Skeletal muscle satellite cell (primary cell): ENCODE data around the gene RTN4R.

Source experiments
- H3K27me3 ChIP-seq: 2 replicates; pipeline ENCODE4 v1.7.0; 2013; ENCODE audit warnings: low read length; ENCODE audit not compliant: control insufficient read depth, insufficient read depth
- H3K36me3 ChIP-seq: 2 replicates; pipeline ENCODE4 v1.7.0; 2013; ENCODE audit warnings: mild to moderate bottlenecking, control low read depth, low read length; ENCODE audit not compliant: insufficient read depth
- H3K4me1 ChIP-seq: 2 replicates; pipeline ENCODE4 v1.7.0; 2013; ENCODE audit warnings: low read length; ENCODE audit not compliant: control insufficient read depth, insufficient read depth
- H3K4me2 ChIP-seq: 2 replicates; pipeline ENCODE4 v1.7.0; 2013; ENCODE audit warnings: mild to moderate bottlenecking, low read length
- H3K4me3 ChIP-seq: 2 replicates; pipeline ENCODE4 v1.7.0; 2013; ENCODE audit warnings: low read length
- H3K9ac ChIP-seq: 2 replicates; pipeline ENCODE4 v1.7.0; 2013; ENCODE audit warnings: mild to moderate bottlenecking, low read depth, low read length, moderate library complexity
- H3K9me3 ChIP-seq: replicated peaks from 2 replicates; pipeline ENCODE4 v1.7.0; 2013; ENCODE audit warnings: mild to moderate bottlenecking, control low read depth, low read length

Gene RTN4R

DNA sequence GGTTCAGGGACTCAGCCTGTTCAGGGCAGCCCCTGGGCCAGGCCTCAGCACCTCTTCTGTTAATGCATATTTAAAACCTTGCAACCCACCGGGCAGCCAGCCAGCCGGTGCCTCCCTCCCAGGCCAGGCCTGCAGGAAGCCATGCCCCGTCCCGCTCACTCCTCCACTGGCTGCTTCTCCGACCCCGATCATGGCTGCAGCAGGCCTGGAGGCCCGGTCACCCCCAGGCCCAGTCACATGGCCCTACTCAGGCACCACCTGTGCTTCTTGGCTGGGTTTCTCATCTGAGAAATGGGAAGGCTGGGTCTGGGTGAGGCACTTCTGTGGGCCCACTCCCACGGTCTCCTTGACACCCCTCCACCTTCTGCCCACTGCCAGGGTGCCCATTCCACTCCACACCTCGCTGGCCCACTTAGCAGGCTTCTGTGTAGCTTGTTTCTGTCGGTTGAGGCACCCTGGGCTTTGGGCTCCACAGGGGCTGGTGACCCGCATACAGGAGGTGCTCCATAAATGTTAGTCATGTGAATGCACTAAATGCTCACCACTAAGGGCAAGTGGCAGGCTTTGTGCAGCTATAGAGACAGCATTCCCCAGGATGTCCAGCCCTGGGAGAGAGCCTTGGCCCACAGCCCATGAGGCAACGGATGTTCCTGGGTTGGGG lies 11.4 kb downstream of the RTN4R start:
- H3K4me2 ChIP-seq = no peak overlapping the region
- H3K4me3 ChIP-seq = no peak overlapping the region
- no peaks in the 10 kb centered on the region for H3K4me1 ChIP-seq
- H3K9me3 ChIP-seq = no peaks in the 10 kb centered on the region
- peaks cover 11% of the 10 kb centered on the region for H3K27me3 ChIP-seq
- no peaks in the 10 kb centered on the region for H3K36me3 ChIP-seq
- no peak overlapping the region for H3K9ac ChIP-seq

DNA sequence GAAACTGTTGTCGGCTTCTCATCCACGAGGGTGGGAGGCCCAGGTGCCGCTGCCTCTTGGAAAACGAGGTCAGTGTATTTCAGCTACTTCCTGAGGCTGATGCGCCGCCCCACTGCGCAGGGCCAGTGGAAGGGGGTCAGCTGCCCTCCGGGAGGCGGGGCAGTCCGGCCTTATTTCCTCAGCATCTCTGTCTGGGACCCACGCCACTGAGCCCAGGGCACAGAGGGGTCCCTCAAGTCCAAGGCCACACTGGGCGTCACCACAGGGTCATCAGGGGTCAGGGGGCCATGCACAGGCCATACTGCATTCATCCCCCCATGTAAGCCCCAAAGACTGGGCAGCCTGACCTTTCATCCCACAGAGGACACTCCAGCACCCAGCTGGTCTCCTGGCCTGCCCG lies 12.1 kb downstream of the RTN4R start:
- Histone ChIP-seq H3K27me3 (peaks cover 12% of the 10 kb centered on the region), H3K9ac (no peak overlapping the region), H3K4me3 (no peak overlapping the region), H3K4me2 (no peak overlapping the region), H3K9me3 (no peaks in the 10 kb centered on the region), H3K4me1 (no peaks in the 10 kb centered on the region), H3K36me3 (no peaks in the 10 kb centered on the region)

DNA sequence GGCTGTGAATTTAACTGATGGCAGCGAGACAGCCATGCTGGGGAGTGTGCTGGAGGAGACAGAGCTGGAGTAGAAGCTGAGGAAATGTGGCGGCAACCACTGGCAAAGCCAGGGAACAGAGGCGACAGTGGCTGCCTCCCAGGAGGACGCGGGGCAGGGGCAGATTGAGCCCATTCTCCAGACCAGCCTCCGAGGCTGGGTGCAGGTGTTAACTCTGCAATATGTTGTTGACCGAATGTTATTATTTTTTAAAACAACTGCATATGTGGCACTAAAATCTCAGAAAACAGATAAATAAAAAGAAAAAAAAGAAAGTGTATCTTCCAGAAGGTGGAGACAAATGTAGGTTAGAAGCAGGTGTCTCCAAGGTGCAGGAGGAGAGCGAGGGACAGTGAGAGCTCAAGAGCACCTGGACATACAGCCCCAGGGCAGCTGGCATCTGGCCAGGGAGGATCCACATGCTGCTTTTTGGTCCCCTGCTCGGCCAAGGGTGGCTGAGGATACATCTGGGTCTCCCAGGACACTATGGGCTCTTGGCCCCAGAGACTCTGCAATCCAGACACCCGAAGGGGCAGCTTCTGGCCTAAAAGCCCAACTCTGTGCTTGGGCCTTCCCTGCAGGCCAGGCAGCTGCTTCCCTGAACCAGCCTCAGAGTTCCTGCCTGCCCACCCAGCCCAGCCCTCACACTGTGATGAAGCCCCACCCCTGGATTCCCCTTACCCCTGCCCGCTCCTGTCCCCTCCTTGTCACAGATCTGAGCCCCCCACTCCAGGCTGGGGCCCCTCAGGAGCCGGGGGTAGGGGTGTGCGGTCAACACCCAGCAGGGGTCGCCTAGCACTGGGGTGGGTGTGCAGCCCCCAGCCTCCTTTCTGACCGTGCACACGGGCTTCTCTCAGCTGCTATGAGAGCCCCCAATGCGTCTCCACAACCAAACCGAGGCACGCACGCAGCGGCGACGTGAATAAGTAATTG lies 12.9 kb downstream of the RTN4R start:
- no peaks in the 10 kb centered on the region for H3K36me3 ChIP-seq
- no peaks in the 10 kb centered on the region for H3K9me3 ChIP-seq
- H3K4me2 ChIP-seq = no peak overlapping the region
- H3K9ac ChIP-seq = no peak overlapping the region
- no peak overlapping the region for H3K4me3 ChIP-seq
- H3K27me3 ChIP-seq = peaks cover 19% of the 10 kb centered on the region
- no peaks in the 10 kb centered on the region for H3K4me1 ChIP-seq

DNA sequence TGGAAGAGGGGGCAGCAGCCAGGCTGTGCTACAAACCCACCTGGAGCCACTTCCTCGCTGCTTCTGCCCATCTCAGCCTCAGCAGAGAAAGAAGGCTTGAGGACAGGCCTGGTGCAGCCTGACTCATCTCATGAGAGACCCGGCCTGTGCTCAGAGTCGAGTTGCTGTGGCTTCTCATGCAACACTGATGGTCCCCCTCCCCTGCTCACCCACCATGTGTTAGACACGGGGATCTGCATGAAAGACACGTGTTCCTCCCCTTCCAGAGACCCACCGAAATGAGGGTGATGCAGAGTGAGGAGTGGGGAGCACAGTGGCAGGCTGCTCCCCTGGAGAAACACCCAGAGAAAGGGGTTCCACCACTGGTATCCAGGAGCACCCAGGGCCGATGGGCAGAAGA lies 15.0 kb downstream of the RTN4R start:
- H3K4me3 ChIP-seq = no peak overlapping the region
- peaks cover 36% of the 10 kb centered on the region for H3K27me3 ChIP-seq
- no peak overlapping the region for H3K9ac ChIP-seq
- no peaks in the 10 kb centered on the region for H3K9me3 ChIP-seq
- no peak overlapping the region for H3K4me2 ChIP-seq
- H3K36me3 ChIP-seq = no peaks in the 10 kb centered on the region
- H3K4me1 ChIP-seq = peaks cover 6% of the 10 kb centered on the region

DNA sequence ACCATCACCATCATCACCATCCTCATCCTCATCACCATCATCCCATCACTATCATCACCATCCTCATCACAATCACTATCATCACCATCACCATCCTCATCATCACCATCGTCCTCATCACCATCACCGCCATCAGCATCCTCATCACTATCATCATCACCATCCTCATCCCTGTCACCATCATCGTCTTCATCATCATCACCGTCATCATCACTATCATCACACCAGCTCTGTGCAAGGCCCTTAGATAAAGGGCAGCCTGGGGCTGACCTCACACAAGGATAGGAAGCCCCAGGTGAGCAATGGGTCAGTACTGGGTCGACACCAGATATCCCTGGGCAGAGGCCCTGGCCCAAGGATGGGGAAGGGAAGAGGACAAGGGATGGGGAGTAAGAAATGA lies 16.1 kb downstream of the RTN4R start:
- Histone ChIP-seq H3K9me3 (no peaks in the 10 kb centered on the region), H3K4me2 (no peak overlapping the region), H3K36me3 (no peaks in the 10 kb centered on the region), H3K4me3 (no peak overlapping the region), H3K9ac (no peak overlapping the region), H3K27me3 (peaks cover 36% of the 10 kb centered on the region), H3K4me1 (peaks cover 7% of the 10 kb centered on the region)

DNA sequence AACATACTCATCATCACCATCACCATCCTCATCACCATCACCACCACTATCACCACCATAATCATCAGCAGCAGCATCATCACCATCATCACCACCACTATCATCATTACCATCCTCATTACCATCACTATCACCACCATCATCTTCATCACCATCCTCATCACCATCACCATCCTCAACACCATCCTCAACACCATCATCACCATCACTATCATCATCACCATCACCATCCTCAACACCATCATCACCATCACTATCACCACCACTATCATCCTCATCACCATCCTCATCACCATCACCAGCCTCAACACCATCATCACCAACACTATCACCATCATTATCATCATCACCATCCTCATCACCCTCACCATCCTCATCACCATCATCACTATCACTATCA lies 16.6 kb downstream of the RTN4R start:
- H3K27me3 ChIP-seq = peaks cover 36% of the 10 kb centered on the region
- H3K9ac ChIP-seq = no peak overlapping the region
- H3K4me3 ChIP-seq = no peak overlapping the region
- H3K9me3 ChIP-seq = no peaks in the 10 kb centered on the region
- no peaks in the 10 kb centered on the region for H3K36me3 ChIP-seq
- H3K4me2 ChIP-seq = no peak overlapping the region
- peaks cover 12% of the 10 kb centered on the region for H3K4me1 ChIP-seq

DNA sequence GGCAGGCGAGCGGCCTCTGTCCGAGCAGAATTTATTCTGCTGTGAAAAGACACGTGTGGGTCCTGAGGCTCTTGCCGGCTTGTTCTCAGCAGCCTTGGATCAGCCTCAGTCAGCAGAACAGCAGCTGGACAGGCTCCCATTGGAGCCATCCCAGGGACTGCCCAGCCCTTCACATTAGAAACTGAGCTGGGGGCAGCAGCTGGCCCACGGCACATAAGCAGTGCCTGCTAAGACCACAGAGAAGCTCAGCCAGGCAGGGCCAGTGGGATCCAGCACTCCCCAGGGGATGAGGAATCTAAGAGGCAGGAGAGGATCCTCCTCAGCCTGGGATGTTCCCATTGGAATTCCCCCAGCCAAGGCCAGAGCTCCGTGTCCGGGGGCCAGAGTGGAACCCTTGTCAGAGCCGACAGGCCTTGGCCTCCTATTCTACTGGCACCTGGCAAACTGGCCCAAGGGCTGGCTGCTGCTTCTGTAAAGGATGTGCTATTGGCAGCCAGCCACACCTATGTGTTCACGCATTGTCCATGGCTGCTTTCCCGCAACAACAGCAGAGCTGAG lies 18.2 kb downstream of the RTN4R start:
- H3K36me3 ChIP-seq = no peaks in the 10 kb centered on the region
- no peak overlapping the region for H3K9ac ChIP-seq
- H3K9me3 ChIP-seq = no peaks in the 10 kb centered on the region
- H3K4me3 ChIP-seq = no peak overlapping the region
- H3K4me2 ChIP-seq = no peak overlapping the region
- peaks cover 36% of the 10 kb centered on the region for H3K27me3 ChIP-seq
- H3K4me1 ChIP-seq = peaks cover 13% of the 10 kb centered on the region

DNA sequence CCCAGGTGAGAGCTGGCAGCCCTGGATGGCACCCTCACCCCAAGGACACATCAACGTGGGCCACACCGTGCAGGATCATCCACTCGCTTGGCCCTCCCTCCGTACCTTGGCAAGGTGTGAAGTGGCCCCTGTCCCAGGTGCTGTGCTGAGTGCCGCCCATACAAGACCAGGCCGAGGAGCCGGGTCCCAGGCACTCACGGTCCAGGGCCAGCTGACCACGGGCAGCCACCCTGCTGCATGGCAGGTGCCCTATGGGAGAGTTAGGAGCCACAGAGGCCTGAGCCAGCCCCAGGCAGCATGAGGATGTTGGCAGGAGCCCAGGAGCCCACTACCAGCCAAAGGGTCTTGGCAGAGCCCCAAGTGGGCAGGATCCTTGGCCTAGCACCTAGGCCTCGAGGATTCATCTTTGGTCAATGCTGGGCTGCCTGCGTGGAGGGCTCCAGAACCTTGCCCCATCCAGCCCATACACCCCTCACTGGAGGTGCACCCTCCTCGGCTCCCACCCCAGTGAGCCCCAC lies 19.6 kb downstream of the RTN4R start:
- Histone ChIP-seq H3K36me3 (no peaks in the 10 kb centered on the region), H3K4me1 (peaks cover 17% of the 10 kb centered on the region), H3K27me3 (peaks cover 32% of the 10 kb centered on the region), H3K9me3 (no peaks in the 10 kb centered on the region), H3K9ac (no peak overlapping the region), H3K4me3 (no peak overlapping the region), H3K4me2 (no peak overlapping the region)

DNA sequence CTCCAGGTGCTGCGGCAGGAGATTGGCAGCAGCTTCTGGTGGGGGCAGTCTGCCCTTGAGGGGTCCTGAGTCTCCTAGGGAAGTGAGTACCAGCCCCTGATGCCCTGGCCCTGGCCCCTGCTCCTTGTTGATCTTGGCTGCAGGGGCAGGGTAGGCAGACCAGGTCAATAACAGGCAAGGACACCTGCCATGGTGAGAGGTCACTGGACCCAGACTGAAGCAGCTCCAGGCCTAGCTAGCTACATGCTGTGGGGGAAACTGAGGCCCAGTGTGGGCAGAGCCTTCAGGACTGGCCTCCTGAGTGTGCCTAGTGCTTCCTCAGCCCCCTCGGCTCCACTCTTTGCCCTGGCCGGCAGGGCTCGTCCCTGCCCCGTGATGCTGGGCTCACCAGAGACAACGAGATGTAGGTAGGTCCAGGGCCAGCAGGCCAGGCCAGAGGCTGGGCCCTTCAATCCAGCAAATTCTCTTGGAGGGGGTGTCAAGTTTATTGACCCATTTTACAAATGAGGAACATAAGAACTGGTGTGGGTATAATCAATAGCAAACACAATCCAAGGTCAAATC lies 20.4 kb downstream of the RTN4R start:
- peaks cover 25% of the 10 kb centered on the region for H3K27me3 ChIP-seq
- H3K4me3 ChIP-seq = no peak overlapping the region
- H3K9me3 ChIP-seq = no peaks in the 10 kb centered on the region
- no peaks in the 10 kb centered on the region for H3K36me3 ChIP-seq
- H3K4me2 ChIP-seq = no peak overlapping the region
- H3K4me1 ChIP-seq = peaks cover 23% of the 10 kb centered on the region
- H3K9ac ChIP-seq = no peak overlapping the region

DNA sequence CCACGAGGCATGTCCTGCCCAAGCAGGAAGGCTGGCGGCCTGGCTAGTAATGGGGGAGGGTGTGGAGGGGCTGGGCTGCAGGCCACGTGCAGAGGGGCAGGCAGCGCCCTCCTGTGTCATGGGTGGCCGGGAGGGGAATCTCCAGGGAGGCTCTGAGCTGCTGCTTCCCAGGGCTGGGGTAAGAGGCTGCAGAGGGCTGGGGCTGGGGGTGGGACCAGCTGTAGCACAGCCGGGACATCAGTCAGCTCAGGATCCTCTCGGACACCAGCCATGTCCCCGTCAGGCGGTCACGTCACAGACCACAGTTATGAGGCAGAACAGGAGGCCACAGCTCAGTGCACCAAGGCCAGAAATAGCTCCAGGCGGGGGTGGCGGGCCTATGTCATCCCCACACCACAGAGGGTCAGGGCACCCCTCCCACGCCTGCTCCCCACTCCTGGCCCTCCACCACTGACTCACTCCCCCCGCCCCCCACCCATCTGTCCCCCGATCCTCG lies 21.1 kb downstream of the RTN4R start:
- Histone ChIP-seq H3K36me3 (no peaks in the 10 kb centered on the region), H3K9ac (no peak overlapping the region), H3K4me1 (peaks cover 25% of the 10 kb centered on the region), H3K4me3 (no peak overlapping the region), H3K27me3 (peaks cover 25% of the 10 kb centered on the region), H3K4me2 (peak overlapping the region; percentile 39), H3K9me3 (no peaks in the 10 kb centered on the region)

DNA sequence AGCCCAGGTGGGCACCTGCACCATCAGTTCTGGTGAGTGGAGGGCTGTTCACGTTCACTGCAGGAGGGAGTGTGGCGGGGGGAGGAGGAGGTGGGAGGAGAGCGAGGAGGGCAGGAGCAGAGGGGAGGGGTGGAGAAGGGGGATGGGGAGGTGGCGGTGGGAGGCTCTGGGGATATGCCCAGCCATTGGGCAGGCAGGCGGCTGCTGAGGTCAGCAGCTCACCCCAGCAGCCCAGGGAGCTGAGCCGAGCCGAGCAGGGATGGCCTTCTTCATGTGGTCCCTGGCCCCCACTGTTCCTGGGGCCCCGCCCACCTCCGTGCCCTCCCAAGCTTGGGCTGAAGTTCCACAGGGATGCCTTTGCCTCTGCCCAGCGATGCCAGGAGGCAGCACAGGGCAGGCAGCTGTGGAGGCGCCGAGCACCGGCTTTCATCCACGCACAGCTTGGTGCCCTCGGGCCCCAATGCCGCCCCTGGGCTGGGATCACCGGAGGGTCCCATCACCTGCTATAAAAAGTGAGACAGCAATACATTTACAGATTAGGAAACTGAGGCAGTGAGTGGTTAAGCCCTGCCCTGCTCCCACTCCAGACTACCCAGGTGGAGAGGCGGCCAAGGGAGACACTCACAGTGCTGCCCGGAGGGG lies 21.6 kb downstream of the RTN4R start:
- no peak overlapping the region for H3K9ac ChIP-seq
- H3K36me3 ChIP-seq = no peaks in the 10 kb centered on the region
- no peak overlapping the region for H3K4me3 ChIP-seq
- no peaks in the 10 kb centered on the region for H3K9me3 ChIP-seq
- H3K4me2 ChIP-seq = peak overlapping the region; percentile 39
- peaks cover 30% of the 10 kb centered on the region for H3K4me1 ChIP-seq
- peaks cover 25% of the 10 kb centered on the region for H3K27me3 ChIP-seq
